WTC11 (cell line): ENCODE data around the gene DOK4. TPM values are rescaled to one million over a fixed set of nuclear protein-coding genes. Genes with fewer than 3 reads are reported as not detected.

Experiments
- ATAC-seq: fragments of 200-7000 bp; cut with Tn5 transposase; 2 replicates; pipeline ENCODE4 v1.10.0; 2021; ENCODE audit warnings: mild to moderate bottlenecking, moderate library complexity
- CTCF ChIA-PET: fragments of 300-600 bp; sonication (Branson Sonifier 250); formaldehyde crosslinking; loops from one replicate; lab custom pipeline; 2021; ENCODE audit warnings: antibody characterized with exemption; lab: Charles Lee
- POLR2A ChIA-PET: fragments of 350-600 bp; sonication (Branson Sonifier 250); formaldehyde crosslinking; loops from one replicate; lab custom pipeline; 2021; ENCODE audit warnings: antibody characterized with exemption; lab: Charles Lee
- DNase-seq: peaks from one replicate; pipeline ENCODE4 v3.0.0; 2021; ENCODE audit warnings: low spot score
- H3K27ac Mint-ChIP-seq: 2 replicates; pipeline ENCODE4 v1.8.0; 2021; ENCODE audit warnings: mixed read lengths
- H3K27me3 Mint-ChIP-seq: 2 replicates; pipeline ENCODE4 v1.8.0; 2021; ENCODE audit warnings: low read depth, mild to moderate bottlenecking, moderate library complexity, mixed read lengths
- H3K36me3 Mint-ChIP-seq: 2 replicates; pipeline ENCODE4 v1.8.0; 2021; ENCODE audit warnings: mixed read lengths
- H3K4me1 Mint-ChIP-seq: 2 replicates; pipeline ENCODE4 v1.8.0; 2022; ENCODE audit warnings: mixed read lengths
- H3K4me3 Mint-ChIP-seq: 2 replicates; pipeline ENCODE4 v1.8.0; 2021; ENCODE audit warnings: mild to moderate bottlenecking, moderate library complexity, mixed read lengths
- H3K9me3 Mint-ChIP-seq: 2 replicates; pipeline ENCODE4 v1.8.0; 2021; ENCODE audit warnings: mixed read lengths
- E2F1 ChIP-seq: sonication (generic); formaldehyde crosslinking; IDR thresholded peaks from 2 replicates; pipeline ENCODE4 v1.8.0; 2022; ENCODE audit warnings: mild to moderate bottlenecking, missing genetic modification reagents
- ELF4 ChIP-seq: sonication (generic); formaldehyde crosslinking; IDR thresholded peaks from 2 replicates; pipeline ENCODE4 v1.8.1; 2022; ENCODE audit warnings: low read depth, mild to moderate bottlenecking, moderate library complexity, missing genetic modification reagents
- ETV6 ChIP-seq: sonication (generic); formaldehyde crosslinking; IDR thresholded peaks from 2 replicates; pipeline ENCODE4 v1.8.1; 2022; ENCODE audit warnings: mild to moderate bottlenecking, missing genetic modification reagents
- FOXJ3 ChIP-seq: sonication (generic); formaldehyde crosslinking; IDR thresholded peaks from 2 replicates; pipeline ENCODE4 v1.9.0; 2021; ENCODE audit warnings: missing genetic modification reagents, mild to moderate bottlenecking, borderline replicate concordance
- GABPB1 ChIP-seq: sonication (generic); formaldehyde crosslinking; IDR thresholded peaks from 2 replicates; pipeline ENCODE4 v1.8.1; 2023; ENCODE audit warnings: mild to moderate bottlenecking, missing genetic modification reagents
- GRHL2 ChIP-seq: fragments of 250-450 bp; sonication (Bioruptor Pico); IDR thresholded peaks from 2 replicates; pipeline ENCODE4 v1.8.0; 2022; ENCODE audit warnings: mild to moderate bottlenecking, moderate library complexity; ENCODE audit not compliant: insufficient replicate concordance, severe bottlenecking
- HMGA2 ChIP-seq: fragments of 250-450 bp; sonication (Bioruptor Pico); IDR thresholded peaks from 2 replicates; pipeline ENCODE4 v1.4.0; 2021; ENCODE audit warnings: mild to moderate bottlenecking, moderate library complexity
- IRF1 ChIP-seq: sonication (generic); formaldehyde crosslinking; IDR thresholded peaks from 2 replicates; pipeline ENCODE4 v1.8.0; 2023; ENCODE audit warnings: missing genetic modification reagents
- JUN ChIP-seq: sonication (generic); formaldehyde crosslinking; IDR thresholded peaks from 2 replicates; pipeline ENCODE4 v1.8.0; 2023; ENCODE audit warnings: mild to moderate bottlenecking, missing genetic modification reagents
- NR1H2 ChIP-seq: sonication (generic); formaldehyde crosslinking; IDR thresholded peaks from 2 replicates; pipeline ENCODE4 v1.9.0; 2021; ENCODE audit warnings: mild to moderate bottlenecking, moderate library complexity, missing genetic modification reagents
- NR2C2 ChIP-seq: sonication (generic); formaldehyde crosslinking; IDR thresholded peaks from 2 replicates; pipeline ENCODE4 v1.8.0; 2022; ENCODE audit warnings: mild to moderate bottlenecking, missing genetic modification reagents
- PRDM15 ChIP-seq: sonication (generic); formaldehyde crosslinking; IDR thresholded peaks from 2 replicates; pipeline ENCODE4 v1.8.0; 2022; ENCODE audit warnings: missing genetic modification reagents
- PRRX2 ChIP-seq: fragments of 250-450 bp; sonication (Bioruptor Pico); IDR thresholded peaks from 2 replicates; pipeline ENCODE4 v1.8.0; 2021; ENCODE audit warnings: mild to moderate bottlenecking
- RORB ChIP-seq: fragments of 250-450 bp; sonication (Bioruptor Pico); IDR thresholded peaks from 2 replicates; pipeline ENCODE4 v1.9.0; 2021; ENCODE audit warnings: mild to moderate bottlenecking
- SMAD3 ChIP-seq: sonication (generic); formaldehyde crosslinking; IDR thresholded peaks from 2 replicates; pipeline ENCODE4 v1.8.0; 2022; ENCODE audit warnings: missing genetic modification reagents, mild to moderate bottlenecking, borderline replicate concordance
- TCF7 ChIP-seq: sonication (generic); formaldehyde crosslinking; IDR thresholded peaks from 2 replicates; pipeline ENCODE4 v1.8.0; 2022; ENCODE audit warnings: mild to moderate bottlenecking, low read depth, missing genetic modification reagents, moderate library complexity
- ZMAT4 ChIP-seq: fragments of 250-450 bp; sonication (Bioruptor Pico); IDR thresholded peaks from 2 replicates; pipeline ENCODE4 v1.9.0; 2021; ENCODE audit warnings: mild to moderate bottlenecking
- ZNF121 ChIP-seq: sonication (generic); formaldehyde crosslinking; IDR thresholded peaks from 2 replicates; pipeline ENCODE4 v1.8.0; 2023; ENCODE audit warnings: missing genetic modification reagents
- ZNF317 ChIP-seq: sonication (generic); formaldehyde crosslinking; IDR thresholded peaks from 2 replicates; pipeline ENCODE4 v1.8.1; 2023; ENCODE audit warnings: low read depth, mild to moderate bottlenecking, moderate library complexity, missing genetic modification reagents, borderline replicate concordance
- total RNA-seq: library from RNA; stranded (reverse); gene quantifications from 3 replicates; pipeline ENCODE4 v1.2.3, GENCODE V29; 2021
- TF ChIP-seq, protein P1 (sequence below): sonication (generic); formaldehyde crosslinking; IDR thresholded peaks from 2 replicates; pipeline ENCODE4 v1.8.1; 2023; ENCODE audit warnings: mild to moderate bottlenecking, missing genetic modification reagents, moderate library complexity
- TF ChIP-seq, protein P2 (sequence below): sonication (generic); formaldehyde crosslinking; IDR thresholded peaks from 2 replicates; pipeline ENCODE4 v1.8.0; 2023; ENCODE audit warnings: mild to moderate bottlenecking, missing genetic modification reagents

Gene DOK4
- total RNA-seq, 1 experiment from 2014 or later = 25.0 TPM

DNA sequence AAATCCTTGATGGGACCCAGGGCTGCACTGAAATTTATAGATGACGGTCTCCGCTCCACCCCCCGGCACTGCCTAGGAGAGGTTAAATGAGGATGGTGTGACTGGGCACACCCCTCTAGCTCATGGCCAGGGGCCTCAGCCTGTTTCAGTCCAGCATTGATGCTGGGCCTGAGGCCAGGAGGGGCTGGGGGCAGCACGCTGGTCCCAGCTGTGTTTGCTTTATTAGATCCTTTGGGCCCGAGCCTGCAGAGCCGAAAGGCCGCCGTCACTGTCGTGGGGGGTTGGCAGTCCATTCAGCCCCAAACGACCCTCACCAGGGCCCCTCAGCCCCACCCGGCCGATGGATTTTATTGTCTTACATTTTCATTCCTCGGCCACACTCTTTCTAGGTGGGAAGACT lies 10.8 kb upstream of the DOK4 start (continued):
- TF ChIP-seq PRDM15 (no peak), ELF4 (no peak), HMGA2 (no peak), ZMAT4 (CRISPR knock-in tag) (no peak), NR1H2 (CRISPR knock-in tag) (no peak)
- TF ChIP-seq, protein P1, sequence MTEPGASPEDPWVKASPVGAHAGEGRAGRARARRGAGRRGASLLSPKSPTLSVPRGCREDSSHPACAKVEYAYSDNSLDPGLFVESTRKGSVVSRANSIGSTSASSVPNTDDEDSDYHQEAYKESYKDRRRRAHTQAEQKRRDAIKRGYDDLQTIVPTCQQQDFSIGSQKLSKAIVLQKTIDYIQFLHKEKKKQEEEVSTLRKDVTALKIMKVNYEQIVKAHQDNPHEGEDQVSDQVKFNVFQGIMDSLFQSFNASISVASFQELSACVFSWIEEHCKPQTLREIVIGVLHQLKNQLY = no peak

- Mint-ChIP-seq H3K27me3 (peaks cover 4% of the 10 kb centered on the region; the same call in 1 of the 2 replicates), H3K9me3 (peaks cover 8% of the 10 kb centered on the region), H3K27ac (no peak overlapping the region), H3K36me3 (0 out of 2 replicates have a peak, but pooled peaks cover 4% of the 10 kb centered on the region), H3K4me3 (no peak overlapping the region), H3K4me1 (no peaks in the 10 kb centered on the region)
- ChIA-PET POLR2A (no interaction called here), CTCF (no interaction called here)
- no peak for DNase-seq
- TF ChIP-seq NR2C2 (no peak), ZNF317 (no peak), GABPB1 (CRISPR knock-in tag) (no peak), GRHL2 (no peak), SMAD3 (no peak), JUN (CRISPR knock-in tag) (no peak)
- TF ChIP-seq, protein P2, sequence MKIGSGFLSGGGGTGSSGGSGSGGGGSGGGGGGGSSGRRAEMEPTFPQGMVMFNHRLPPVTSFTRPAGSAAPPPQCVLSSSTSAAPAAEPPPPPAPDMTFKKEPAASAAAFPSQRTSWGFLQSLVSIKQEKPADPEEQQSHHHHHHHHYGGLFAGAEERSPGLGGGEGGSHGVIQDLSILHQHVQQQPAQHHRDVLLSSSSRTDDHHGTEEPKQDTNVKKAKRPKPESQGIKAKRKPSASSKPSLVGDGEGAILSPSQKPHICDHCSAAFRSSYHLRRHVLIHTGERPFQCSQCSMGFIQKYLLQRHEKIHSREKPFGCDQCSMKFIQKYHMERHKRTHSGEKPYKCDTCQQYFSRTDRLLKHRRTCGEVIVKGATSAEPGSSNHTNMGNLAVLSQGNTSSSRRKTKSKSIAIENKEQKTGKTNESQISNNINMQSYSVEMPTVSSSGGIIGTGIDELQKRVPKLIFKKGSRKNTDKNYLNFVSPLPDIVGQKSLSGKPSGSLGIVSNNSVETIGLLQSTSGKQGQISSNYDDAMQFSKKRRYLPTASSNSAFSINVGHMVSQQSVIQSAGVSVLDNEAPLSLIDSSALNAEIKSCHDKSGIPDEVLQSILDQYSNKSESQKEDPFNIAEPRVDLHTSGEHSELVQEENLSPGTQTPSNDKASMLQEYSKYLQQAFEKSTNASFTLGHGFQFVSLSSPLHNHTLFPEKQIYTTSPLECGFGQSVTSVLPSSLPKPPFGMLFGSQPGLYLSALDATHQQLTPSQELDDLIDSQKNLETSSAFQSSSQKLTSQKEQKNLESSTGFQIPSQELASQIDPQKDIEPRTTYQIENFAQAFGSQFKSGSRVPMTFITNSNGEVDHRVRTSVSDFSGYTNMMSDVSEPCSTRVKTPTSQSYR (CRISPR knock-in tag) = no peak
- ATAC-seq = no peak
These were observed 7.5 kb upstream of the DOK4 start for GRCh38 chr16:57493767-57494166.

DNA sequence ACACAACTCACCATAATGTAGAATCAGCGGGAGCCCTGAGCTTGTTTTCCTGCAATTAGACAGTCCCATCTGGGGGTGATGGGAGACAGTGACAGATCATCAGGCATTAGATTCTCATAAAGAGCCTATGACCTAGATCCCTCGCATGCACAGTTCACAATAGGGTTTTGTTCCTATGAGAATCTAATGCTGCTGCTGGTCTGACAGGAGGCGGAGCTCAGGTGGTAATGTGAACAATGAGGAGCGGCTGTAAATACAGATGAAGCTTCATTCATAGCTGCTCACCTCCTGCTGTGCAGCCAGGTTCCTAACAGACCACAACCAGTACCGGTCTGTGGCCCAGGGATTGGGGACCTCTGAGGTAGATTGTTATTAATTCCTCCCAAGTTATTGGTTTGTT lies 2.9 kb upstream of the DOK4 start:
- ATAC-seq = no peak
- no peak overlapping the region for H3K4me3 Mint-ChIP-seq
- peaks cover 21% of the 10 kb centered on the region for H3K27me3 Mint-ChIP-seq
- no peak overlapping the region for H3K27ac Mint-ChIP-seq
- H3K4me1 Mint-ChIP-seq = peaks cover 16% of the 10 kb centered on the region
- H3K9me3 Mint-ChIP-seq = peaks cover 15% of the 10 kb centered on the region
- no peak for DNase-seq
- ChIA-PET POLR2A (no interaction called here), CTCF (interaction anchor here (0.6 to 1.6 kb wide), 2 partner anchors 31 to 72 kb away, joined by 4 to 5 read pairs; no protein-coding TSS in a partner anchor)
- 0 out of 2 replicates have a peak, but pooled peaks cover 4% of the 10 kb centered on the region for H3K36me3 Mint-ChIP-seq
- TF ChIP-seq E2F1 (CRISPR knock-in tag) = no peak
- TF ChIP-seq JUN (CRISPR knock-in tag) = no peak
- TF ChIP-seq IRF1 (CRISPR knock-in tag) = no peak
- TF ChIP-seq FOXJ3 (CRISPR knock-in tag) = no peak
- no peak for TF ChIP-seq TCF7 (CRISPR knock-in tag)
- TF ChIP-seq ZNF121 (CRISPR knock-in tag) = no peak
- TF ChIP-seq, protein P2 (CRISPR knock-in tag) = no peak
- TF ChIP-seq PRRX2 = no peak
- no peak for TF ChIP-seq RORB (CRISPR knock-in tag)
- no peak for TF ChIP-seq ETV6
